ENCODE data around the gene CMTR2.
"Not testable (repeated sequence)": the region's sequence is repeated elsewhere in the genome, so short reads cannot be mapped to it uniquely, and the experiment has no call there.

DNA sequence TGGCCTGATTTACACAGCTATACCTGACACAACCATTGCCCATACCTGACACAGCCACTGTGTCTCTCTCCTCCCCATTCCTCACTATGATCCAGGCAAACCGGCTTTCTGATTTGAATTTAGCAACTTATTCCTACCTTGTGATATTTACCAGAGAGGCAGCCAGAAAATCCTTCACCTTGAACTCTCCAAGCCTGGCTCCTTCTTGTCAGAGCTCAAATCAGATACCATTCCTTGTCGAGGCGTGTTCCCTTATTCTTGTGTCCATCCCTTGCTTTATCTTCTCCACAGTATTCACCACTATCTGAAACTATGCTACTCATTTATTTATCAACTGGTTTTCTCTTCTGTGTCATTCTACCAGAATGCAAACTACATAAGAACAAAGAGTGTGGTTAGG, 24.4 kb upstream of the CMTR2 start:
- TF ChIP-seq, protein P1, sequence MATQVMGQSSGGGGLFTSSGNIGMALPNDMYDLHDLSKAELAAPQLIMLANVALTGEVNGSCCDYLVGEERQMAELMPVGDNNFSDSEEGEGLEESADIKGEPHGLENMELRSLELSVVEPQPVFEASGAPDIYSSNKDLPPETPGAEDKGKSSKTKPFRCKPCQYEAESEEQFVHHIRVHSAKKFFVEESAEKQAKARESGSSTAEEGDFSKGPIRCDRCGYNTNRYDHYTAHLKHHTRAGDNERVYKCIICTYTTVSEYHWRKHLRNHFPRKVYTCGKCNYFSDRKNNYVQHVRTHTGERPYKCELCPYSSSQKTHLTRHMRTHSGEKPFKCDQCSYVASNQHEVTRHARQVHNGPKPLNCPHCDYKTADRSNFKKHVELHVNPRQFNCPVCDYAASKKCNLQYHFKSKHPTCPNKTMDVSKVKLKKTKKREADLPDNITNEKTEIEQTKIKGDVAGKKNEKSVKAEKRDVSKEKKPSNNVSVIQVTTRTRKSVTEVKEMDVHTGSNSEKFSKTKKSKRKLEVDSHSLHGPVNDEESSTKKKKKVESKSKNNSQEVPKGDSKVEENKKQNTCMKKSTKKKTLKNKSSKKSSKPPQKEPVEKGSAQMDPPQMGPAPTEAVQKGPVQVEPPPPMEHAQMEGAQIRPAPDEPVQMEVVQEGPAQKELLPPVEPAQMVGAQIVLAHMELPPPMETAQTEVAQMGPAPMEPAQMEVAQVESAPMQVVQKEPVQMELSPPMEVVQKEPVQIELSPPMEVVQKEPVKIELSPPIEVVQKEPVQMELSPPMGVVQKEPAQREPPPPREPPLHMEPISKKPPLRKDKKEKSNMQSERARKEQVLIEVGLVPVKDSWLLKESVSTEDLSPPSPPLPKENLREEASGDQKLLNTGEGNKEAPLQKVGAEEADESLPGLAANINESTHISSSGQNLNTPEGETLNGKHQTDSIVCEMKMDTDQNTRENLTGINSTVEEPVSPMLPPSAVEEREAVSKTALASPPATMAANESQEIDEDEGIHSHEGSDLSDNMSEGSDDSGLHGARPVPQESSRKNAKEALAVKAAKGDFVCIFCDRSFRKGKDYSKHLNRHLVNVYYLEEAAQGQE (IDR thresholded peaks at IDR 0.05; ENCODE audit: low read depth, low read length) = not testable (repeated sequence)
- TF ChIP-seq, protein P2, sequence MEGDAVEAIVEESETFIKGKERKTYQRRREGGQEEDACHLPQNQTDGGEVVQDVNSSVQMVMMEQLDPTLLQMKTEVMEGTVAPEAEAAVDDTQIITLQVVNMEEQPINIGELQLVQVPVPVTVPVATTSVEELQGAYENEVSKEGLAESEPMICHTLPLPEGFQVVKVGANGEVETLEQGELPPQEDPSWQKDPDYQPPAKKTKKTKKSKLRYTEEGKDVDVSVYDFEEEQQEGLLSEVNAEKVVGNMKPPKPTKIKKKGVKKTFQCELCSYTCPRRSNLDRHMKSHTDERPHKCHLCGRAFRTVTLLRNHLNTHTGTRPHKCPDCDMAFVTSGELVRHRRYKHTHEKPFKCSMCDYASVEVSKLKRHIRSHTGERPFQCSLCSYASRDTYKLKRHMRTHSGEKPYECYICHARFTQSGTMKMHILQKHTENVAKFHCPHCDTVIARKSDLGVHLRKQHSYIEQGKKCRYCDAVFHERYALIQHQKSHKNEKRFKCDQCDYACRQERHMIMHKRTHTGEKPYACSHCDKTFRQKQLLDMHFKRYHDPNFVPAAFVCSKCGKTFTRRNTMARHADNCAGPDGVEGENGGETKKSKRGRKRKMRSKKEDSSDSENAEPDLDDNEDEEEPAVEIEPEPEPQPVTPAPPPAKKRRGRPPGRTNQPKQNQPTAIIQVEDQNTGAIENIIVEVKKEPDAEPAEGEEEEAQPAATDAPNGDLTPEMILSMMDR (IDR thresholded peaks at IDR 0.05) = not testable (repeated sequence)
- TF ChIP-seq TCF12 (IDR thresholded peaks at IDR 0.05); EP300 (IDR thresholded peaks at IDR 0.05; ENCODE audit: borderline replicate concordance in 1 of 2, low read depth in 1 of 2, low read length in 1 of 2); RAD21 (IDR thresholded peaks at IDR 0.05; ENCODE audit: low read length): not testable (repeated sequence)
- TF ChIP-seq, protein P3, sequence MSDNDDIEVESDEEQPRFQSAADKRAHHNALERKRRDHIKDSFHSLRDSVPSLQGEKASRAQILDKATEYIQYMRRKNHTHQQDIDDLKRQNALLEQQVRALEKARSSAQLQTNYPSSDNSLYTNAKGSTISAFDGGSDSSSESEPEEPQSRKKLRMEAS (IDR thresholded peaks at IDR 0.05; ENCODE audit: low read depth) = not testable (repeated sequence)
